ENCODE results near the gene GALNT11. TPM values are rescaled to one million over a fixed set of nuclear protein-coding genes. Genes with fewer than 3 reads are reported as not detected.
"Not testable (repeated sequence)": the region's sequence is repeated elsewhere in the genome, so short reads cannot be mapped to it uniquely, and the experiment has no call there.

The GALNT11 gene
- total and polyA plus RNA-seq, 5 donors: 18.1 to 26.8 (median 26.0) TPM

GRCh38 chr7:152000191-152000590 is 25.3 kb upstream of the GALNT11 start:
- H3K27me3 ChIP-seq (ENCODE audit: control insufficient read depth, insufficient read depth): no peaks in the 10 kb centered on the region
- ATAC-seq: peak in 1 of 2 donors; percentile 26
- H3K9me3 ChIP-seq (ENCODE audit: control insufficient read depth, low read length): no peaks in the 10 kb centered on the region
- H3K4me3 ChIP-seq (ENCODE audit: low read length): no peak overlapping the region
- intact Hi-C loops (cut with DNase I): no loop called here
- no peak for DNase-seq
- 69% methylated on average over 1 of the region's 1 CpG for WGBS
- no peaks in the 10 kb centered on the region for H3K4me1 ChIP-seq (ENCODE audit: control insufficient read depth, insufficient read depth, low read length)
- H3K27ac ChIP-seq (ENCODE audit: low read length): no peak overlapping the region

- no peak overlapping the region for H3K4me3 ChIP-seq (ENCODE audit: low read length)
- no peaks in the 10 kb centered on the region for H3K9me3 ChIP-seq (ENCODE audit: control insufficient read depth, low read length)
- no peak overlapping the region for H3K27ac ChIP-seq (ENCODE audit: low read length)
- ATAC-seq: no peak
- 53% methylated on average over 6 of the region's 6 CpGs for WGBS
- intact Hi-C loops (cut with DNase I): no loop called here
- H3K4me1 ChIP-seq (ENCODE audit: control insufficient read depth, insufficient read depth, low read length): no peaks in the 10 kb centered on the region
- DNase-seq: no peak
- H3K27me3 ChIP-seq (ENCODE audit: control insufficient read depth, insufficient read depth): no peaks in the 10 kb centered on the region
These were observed 19.1 kb upstream of the GALNT11 start for GRCh38 chr7:152006336-152006735.

GRCh38 chr7:152011860-152012259 is 13.6 kb upstream of the GALNT11 start:
- no peaks in the 10 kb centered on the region for H3K4me1 ChIP-seq (ENCODE audit: control insufficient read depth, insufficient read depth, low read length)
- WGBS: 66% methylated on average over 3 of the region's 3 CpGs
- intact Hi-C loops (cut with DNase I): no loop called here
- H3K27me3 ChIP-seq (ENCODE audit: control insufficient read depth, insufficient read depth): no peaks in the 10 kb centered on the region
- H3K9me3 ChIP-seq (ENCODE audit: control insufficient read depth, low read length): no peaks in the 10 kb centered on the region
- H3K27ac ChIP-seq (ENCODE audit: low read length): no peak overlapping the region
- ATAC-seq: no peak
- no peak for DNase-seq
- H3K4me3 ChIP-seq (ENCODE audit: low read length): no peak overlapping the region

GRCh38 chr7:152013230-152013629 is 12.2 kb upstream of the GALNT11 start:
- Histone ChIP-seq H3K4me3 (ENCODE audit: low read length) (no peak overlapping the region), H3K9me3 (ENCODE audit: control insufficient read depth, low read length) (no peaks in the 10 kb centered on the region), H3K27me3 (ENCODE audit: control insufficient read depth, insufficient read depth) (no peaks in the 10 kb centered on the region), H3K27ac (ENCODE audit: low read length) (no peak overlapping the region), H3K4me1 (ENCODE audit: control insufficient read depth, insufficient read depth, low read length) (no peaks in the 10 kb centered on the region)
- ATAC-seq (no peak), DNase-seq (no peak)
- intact Hi-C loops (cut with DNase I): no loop called here
- 95% methylated on average over 3 of the region's 3 CpGs for WGBS

- Histone ChIP-seq H3K4me1 (ENCODE audit: control insufficient read depth, insufficient read depth, low read length) (no peaks in the 10 kb centered on the region), H3K27me3 (ENCODE audit: control insufficient read depth, insufficient read depth) (no peaks in the 10 kb centered on the region), H3K27ac (ENCODE audit: low read length) (no peak overlapping the region), H3K9me3 (ENCODE audit: control insufficient read depth, low read length) (no peaks in the 10 kb centered on the region), H3K4me3 (ENCODE audit: low read length) (no peak overlapping the region)
- ATAC-seq (no peak), DNase-seq (no peak)
- 95% methylated on average over 4 of the region's 4 CpGs for WGBS
- intact Hi-C loops (cut with DNase I): no loop called here
These were observed 11.5 kb upstream of the GALNT11 start for GRCh38 chr7:152013974-152014373.

- H3K4me3 ChIP-seq (ENCODE audit: low read length): no peak overlapping the region
- intact Hi-C loops (cut with DNase I): no loop called here
- H3K9me3 ChIP-seq (ENCODE audit: control insufficient read depth, low read length): no peaks in the 10 kb centered on the region
- H3K27me3 ChIP-seq (ENCODE audit: control insufficient read depth, insufficient read depth): no peaks in the 10 kb centered on the region
- no peak for DNase-seq
- ATAC-seq: no peak
- no peak overlapping the region for H3K27ac ChIP-seq (ENCODE audit: low read length)
- H3K4me1 ChIP-seq (ENCODE audit: control insufficient read depth, insufficient read depth, low read length): no peaks in the 10 kb centered on the region
- 77% methylated on average over 5 of the region's 5 CpGs for WGBS
These were observed 10.8 kb upstream of the GALNT11 start for GRCh38 chr7:152014722-152015121.

GRCh38 chr7:152015600-152015999 is 9.9 kb upstream of the GALNT11 start:
- no peak overlapping the region for H3K4me3 ChIP-seq (ENCODE audit: low read length)
- H3K27me3 ChIP-seq (ENCODE audit: control insufficient read depth, insufficient read depth): no peaks in the 10 kb centered on the region
- no peak overlapping the region for H3K27ac ChIP-seq (ENCODE audit: low read length)
- ATAC-seq: no peak
- DNase-seq: no peak
- WGBS: 88% methylated on average over 7 of the region's 7 CpGs
- H3K9me3 ChIP-seq (ENCODE audit: control insufficient read depth, low read length): no peaks in the 10 kb centered on the region
- no peaks in the 10 kb centered on the region for H3K4me1 ChIP-seq (ENCODE audit: control insufficient read depth, insufficient read depth, low read length)
- intact Hi-C loops (cut with DNase I): no loop called here

GRCh38 chr7:152016947-152017346 is 8.5 kb upstream of the GALNT11 start:
- 96% methylated on average over 3 of the region's 3 CpGs for WGBS
- Histone ChIP-seq H3K9me3 (ENCODE audit: control insufficient read depth, low read length) (no peaks in the 10 kb centered on the region), H3K4me1 (ENCODE audit: control insufficient read depth, insufficient read depth, low read length) (no peaks in the 10 kb centered on the region), H3K27me3 (ENCODE audit: control insufficient read depth, insufficient read depth) (no peaks in the 10 kb centered on the region), H3K27ac (ENCODE audit: low read length) (no peak overlapping the region), H3K4me3 (ENCODE audit: low read length) (no peak overlapping the region)
- DNase-seq (no peak), ATAC-seq (no peak)
- intact Hi-C loops (cut with DNase I): no loop called here

GRCh38 chr7:152017683-152018082 is 7.8 kb upstream of the GALNT11 start:
- H3K9me3 ChIP-seq (ENCODE audit: control insufficient read depth, low read length); DNase-seq; H3K4me3 ChIP-seq (ENCODE audit: low read length); H3K27me3 ChIP-seq (ENCODE audit: control insufficient read depth, insufficient read depth); H3K4me1 ChIP-seq (ENCODE audit: control insufficient read depth, insufficient read depth, low read length); intact Hi-C loops (cut with DNase I); ATAC-seq; H3K27ac ChIP-seq (ENCODE audit: low read length): not testable (repeated sequence)
- WGBS: 88% methylated on average over 6 of the region's 6 CpGs

- H3K9me3 ChIP-seq (ENCODE audit: control insufficient read depth, low read length); DNase-seq; H3K4me1 ChIP-seq (ENCODE audit: control insufficient read depth, insufficient read depth, low read length); intact Hi-C loops (cut with DNase I); H3K4me3 ChIP-seq (ENCODE audit: low read length); H3K27ac ChIP-seq (ENCODE audit: low read length); H3K27me3 ChIP-seq (ENCODE audit: control insufficient read depth, insufficient read depth); ATAC-seq: not testable (repeated sequence)
- WGBS: 79% methylated on average over 10 of the region's 10 CpGs
These were observed 3.7 kb upstream of the GALNT11 start for GRCh38 chr7:152021740-152022139.

GRCh38 chr7:152025937-152026890 is 740 bp downstream of the GALNT11 start:
- Histone ChIP-seq H3K4me1 (ENCODE audit: control insufficient read depth, insufficient read depth, low read length) (peaks cover 3% of the 10 kb centered on the region), H3K4me3 (ENCODE audit: low read length) (peak overlapping the region; percentile 58), H3K27me3 (ENCODE audit: control insufficient read depth, insufficient read depth) (no peaks in the 10 kb centered on the region), H3K9me3 (ENCODE audit: control insufficient read depth, low read length) (no peaks in the 10 kb centered on the region), H3K27ac (ENCODE audit: low read length) (peak overlapping the region; percentile 55)
- intact Hi-C loops (cut with DNase I): no loop called here
- ATAC-seq (no peak), DNase-seq (no peak)
- 12% methylated on average over 41 of the region's 41 CpGs for WGBS

All from right cardiac atrium (tissue), 5 donors.